ENCODE measurements around the gene PRMT1.

The PRMT1 gene

GRCh38 chr19:49632576-49632975, 44.5 kb upstream of the PRMT1 start:
- TF ChIP-seq YY1 (IDR thresholded peaks at IDR 0.05; ENCODE audit: low read depth) (no peak), EGR1 (IDR thresholded peaks at IDR 0.05) (no peak), CEBPB (IDR thresholded peaks at IDR 0.05) (no peak), TAF1 (IDR thresholded peaks at IDR 0.05; ENCODE audit: low read depth) (no peak), NFIC (IDR thresholded peaks at IDR 0.05) (no peak), ZBTB7A (IDR thresholded peaks at IDR 0.05; ENCODE audit: low read depth) (no peak), CREB1 (IDR thresholded peaks at IDR 0.05; ENCODE audit: low read depth) (no peak)

DNA sequence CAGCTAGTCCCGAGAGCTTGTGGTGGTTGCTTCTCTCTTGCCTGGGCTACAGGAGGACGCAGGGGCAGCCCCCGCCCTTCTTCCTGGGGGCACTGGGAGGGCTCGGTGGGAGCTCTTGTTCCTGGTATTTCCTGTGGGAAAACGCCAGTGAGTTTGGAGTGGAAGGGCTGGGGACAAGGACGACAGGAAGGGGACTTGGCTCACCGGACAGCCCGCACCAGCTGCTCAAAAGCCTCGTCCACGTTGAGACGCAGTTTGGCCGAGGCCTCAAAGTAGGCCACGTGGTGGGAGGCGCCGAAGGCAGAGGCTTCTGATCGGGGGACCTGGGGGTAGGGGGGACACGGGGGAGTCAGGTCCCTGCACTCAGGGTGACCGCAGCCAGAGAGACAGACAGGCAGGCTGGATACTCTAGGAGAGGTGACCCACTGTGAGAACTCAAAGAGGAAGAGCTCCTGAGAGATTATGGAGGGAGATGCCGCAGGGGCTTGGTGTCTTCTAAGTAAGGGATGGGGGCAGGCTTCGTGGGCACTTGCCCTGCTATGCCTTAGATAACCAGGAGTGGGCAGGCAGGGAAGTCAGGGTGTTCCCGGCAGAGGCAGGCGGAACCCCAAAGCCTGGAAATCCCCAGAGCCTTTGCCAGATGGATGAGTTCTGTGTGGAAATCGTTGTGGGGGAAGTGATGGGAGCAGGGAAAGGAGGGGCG, 41.4 kb upstream of the PRMT1 start:
- TF ChIP-seq CEBPB (IDR thresholded peaks at IDR 0.05) (no peak), ZBTB7A (IDR thresholded peaks at IDR 0.05; ENCODE audit: low read depth) (no peak), USF1 (IDR thresholded peaks at IDR 0.05) (no peak), EP300 (IDR thresholded peaks at IDR 0.05; ENCODE audit: borderline replicate concordance) (no peak), RAD21 (IDR thresholded peaks at IDR 0.05; ENCODE audit: low read depth) (no peak), FOXM1 (IDR thresholded peaks at IDR 0.05; ENCODE audit: borderline replicate concordance, low read depth) (no peak), NFIC (IDR thresholded peaks at IDR 0.05) (no peak), MAX (IDR thresholded peaks at IDR 0.05) (no peak), CREB1 (IDR thresholded peaks at IDR 0.05; ENCODE audit: low read depth) (no peak), TCF12 (IDR thresholded peaks at IDR 0.05; ENCODE audit: low read depth) (no peak), TAF1 (IDR thresholded peaks at IDR 0.05; ENCODE audit: low read depth) (no peak), YY1 (IDR thresholded peaks at IDR 0.05; ENCODE audit: low read depth) (no peak), EGR1 (IDR thresholded peaks at IDR 0.05) (no peak)
- TF ChIP-seq, protein P1, sequence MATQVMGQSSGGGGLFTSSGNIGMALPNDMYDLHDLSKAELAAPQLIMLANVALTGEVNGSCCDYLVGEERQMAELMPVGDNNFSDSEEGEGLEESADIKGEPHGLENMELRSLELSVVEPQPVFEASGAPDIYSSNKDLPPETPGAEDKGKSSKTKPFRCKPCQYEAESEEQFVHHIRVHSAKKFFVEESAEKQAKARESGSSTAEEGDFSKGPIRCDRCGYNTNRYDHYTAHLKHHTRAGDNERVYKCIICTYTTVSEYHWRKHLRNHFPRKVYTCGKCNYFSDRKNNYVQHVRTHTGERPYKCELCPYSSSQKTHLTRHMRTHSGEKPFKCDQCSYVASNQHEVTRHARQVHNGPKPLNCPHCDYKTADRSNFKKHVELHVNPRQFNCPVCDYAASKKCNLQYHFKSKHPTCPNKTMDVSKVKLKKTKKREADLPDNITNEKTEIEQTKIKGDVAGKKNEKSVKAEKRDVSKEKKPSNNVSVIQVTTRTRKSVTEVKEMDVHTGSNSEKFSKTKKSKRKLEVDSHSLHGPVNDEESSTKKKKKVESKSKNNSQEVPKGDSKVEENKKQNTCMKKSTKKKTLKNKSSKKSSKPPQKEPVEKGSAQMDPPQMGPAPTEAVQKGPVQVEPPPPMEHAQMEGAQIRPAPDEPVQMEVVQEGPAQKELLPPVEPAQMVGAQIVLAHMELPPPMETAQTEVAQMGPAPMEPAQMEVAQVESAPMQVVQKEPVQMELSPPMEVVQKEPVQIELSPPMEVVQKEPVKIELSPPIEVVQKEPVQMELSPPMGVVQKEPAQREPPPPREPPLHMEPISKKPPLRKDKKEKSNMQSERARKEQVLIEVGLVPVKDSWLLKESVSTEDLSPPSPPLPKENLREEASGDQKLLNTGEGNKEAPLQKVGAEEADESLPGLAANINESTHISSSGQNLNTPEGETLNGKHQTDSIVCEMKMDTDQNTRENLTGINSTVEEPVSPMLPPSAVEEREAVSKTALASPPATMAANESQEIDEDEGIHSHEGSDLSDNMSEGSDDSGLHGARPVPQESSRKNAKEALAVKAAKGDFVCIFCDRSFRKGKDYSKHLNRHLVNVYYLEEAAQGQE (IDR thresholded peaks at IDR 0.05; ENCODE audit: low read depth): no peak

- no peak for TF ChIP-seq TAF1 (IDR thresholded peaks at IDR 0.05; ENCODE audit: low read depth)
These were observed 40.7 kb upstream of the PRMT1 start for GRCh38 chr19:49636233-49636932.

DNA sequence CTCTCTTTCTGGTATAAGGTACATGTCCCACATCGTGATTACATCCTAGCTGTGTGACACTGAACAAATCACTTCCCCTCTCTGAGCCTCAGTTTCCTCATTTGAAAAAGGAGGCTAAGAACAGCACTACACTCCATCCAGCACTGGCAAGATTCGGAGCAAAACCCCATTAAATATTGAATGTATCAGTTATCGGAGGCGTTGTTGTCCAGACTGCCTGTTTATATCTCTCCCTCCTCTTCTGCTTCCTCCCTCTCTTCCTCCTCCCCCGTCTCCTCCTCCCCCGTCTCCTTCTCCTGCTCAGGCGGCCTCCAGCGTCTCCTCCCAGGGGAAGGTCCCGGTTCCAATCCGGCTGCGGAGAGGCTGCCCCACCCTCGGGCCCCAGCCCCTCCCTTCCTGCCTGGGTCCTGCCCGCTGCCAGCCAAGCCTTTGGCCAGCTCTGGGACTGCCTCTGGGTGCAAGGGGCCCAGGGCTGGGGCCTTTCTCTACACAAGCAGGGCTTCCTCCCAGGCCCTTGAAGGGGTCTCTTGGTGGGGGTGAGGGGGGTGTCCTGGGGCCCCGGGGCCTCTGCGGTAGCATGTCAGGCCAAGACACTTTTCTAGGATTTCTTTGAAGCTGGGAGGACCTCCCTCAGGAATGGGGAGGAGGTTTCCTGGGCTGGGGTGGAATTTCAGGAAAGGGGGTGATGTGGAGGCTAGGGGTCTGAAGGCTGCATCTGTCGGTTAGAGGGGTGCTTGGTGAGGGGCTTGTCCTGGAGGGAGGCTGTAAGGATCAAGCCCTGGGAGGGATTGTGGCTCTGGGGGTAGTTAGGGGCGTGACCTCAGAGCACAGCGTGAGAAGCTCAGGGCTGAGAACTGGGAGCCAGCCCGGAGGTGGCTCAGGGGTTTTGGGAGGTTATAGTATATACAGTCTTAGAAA, 39.0 kb upstream of the PRMT1 start:
- TF ChIP-seq ZBTB7A (IDR thresholded peaks at IDR 0.05; ENCODE audit: low read depth): no peak
- TF ChIP-seq EGR1 (IDR thresholded peaks at IDR 0.05): peak; percentile 23; the same call in 1 of the 2 replicates

- TF ChIP-seq, protein P1 (IDR thresholded peaks at IDR 0.05; ENCODE audit: low read depth): no peak
- TF ChIP-seq TEAD4 (IDR thresholded peaks at IDR 0.05) (no peak), ZBTB7A (IDR thresholded peaks at IDR 0.05; ENCODE audit: low read depth) (peak; percentile 97), EGR1 (IDR thresholded peaks at IDR 0.05) (peak; percentile 42; the same call in 1 of the 2 replicates)
These were observed 37.5 kb upstream of the PRMT1 start for GRCh38 chr19:49639401-49640112.
